IMR-90 (cell line): Measurements from ENCODE around the gene HOXB2. TPM values are rescaled to one million over a fixed set of nuclear protein-coding genes. Genes with fewer than 3 reads are reported as not detected.

Experiments used
- ATAC-seq: fragments of 200-7000 bp; cut with Tn5 transposase; 2 replicates; pipeline ENCODE4 v1.9.1; 2020; ENCODE audit warnings: low read depth, mild to moderate bottlenecking, moderate library complexity
- BruUV-seq: library from RNA; stranded (reverse); fragments of 400-500 nt; replicated peaks from 2 replicates; lab custom pipeline; 2021; lab: Mats Ljungman, UMichigan
- CTCF ChIA-PET: fragments of 300-600 bp; formaldehyde crosslinking; extraction: SDS; loops from one replicate; lab custom pipeline; 2021; ENCODE audit warnings: antibody characterized with exemption; lab: Yijun Ruan, JAX
- POLR2A ChIA-PET: fragments of 300-600 bp; sonication (Branson Sonifier 250); formaldehyde crosslinking; loops from one replicate; lab custom pipeline; 2022; ENCODE audit warnings: antibody characterized with exemption; ENCODE audit not compliant: unreplicated experiment; lab: Charles Lee
- DNase-seq: peaks from one replicate; pipeline ENCODE4 v3.0.0; 2013
- H2AFZ ChIP-seq: replicated peaks from 2 replicates; pipeline ENCODE3; 2013; ENCODE audit warnings: low read length, mild to moderate bottlenecking; ENCODE audit not compliant: poor library complexity
- H2AK5ac ChIP-seq: 2 replicates; pipeline ENCODE4 v1.6.1; 2013; ENCODE audit warnings: low read depth, low read length, inconsistent platforms
- H2AK9ac ChIP-seq: replicated peaks from 2 replicates; pipeline ENCODE3; 2013; ENCODE audit warnings: mild to moderate bottlenecking, low read depth, low read length, moderate library complexity; ENCODE audit not compliant: poor library complexity
- H2BK120ac ChIP-seq: 2 replicates; pipeline ENCODE4 v1.6.1; 2013; ENCODE audit warnings: low read depth, low read length, inconsistent platforms
- H2BK15ac ChIP-seq: 3 replicates; pipeline ENCODE4 v1.6.1; 2013; ENCODE audit warnings: low read depth, low read length, inconsistent platforms
- H2BK20ac ChIP-seq: 2 replicates; pipeline ENCODE4 v1.6.1; 2013; ENCODE audit warnings: low read depth, mild to moderate bottlenecking, inconsistent platforms, low read length, moderate library complexity
- H2BK5ac ChIP-seq: 2 replicates; pipeline ENCODE4 v1.6.1; 2013; ENCODE audit warnings: mild to moderate bottlenecking, low read depth, low read length, inconsistent platforms; ENCODE audit not compliant: poor library complexity, severe bottlenecking
- H3K14ac ChIP-seq: replicated peaks from 2 replicates; pipeline ENCODE4 v1.6.1; 2013; ENCODE audit warnings: low read depth, low read length, inconsistent platforms
- H3K18ac ChIP-seq: 2 replicates; pipeline ENCODE4 v1.6.1; 2013; ENCODE audit warnings: low read depth, low read length, control low read depth
- H3K23ac ChIP-seq: 2 replicates; pipeline ENCODE4 v1.6.1; 2013; ENCODE audit warnings: low read depth, low read length, inconsistent platforms
- H3K27ac ChIP-seq: 2 replicates; pipeline ENCODE4 v1.5.1; 2013; ENCODE audit warnings: mild to moderate bottlenecking, control low read depth, low read length; ENCODE audit not compliant: insufficient read depth
- H3K27me3 ChIP-seq: 2 replicates; pipeline ENCODE4 v1.6.1; 2013; ENCODE audit warnings: low read length; ENCODE audit not compliant: control insufficient read depth, insufficient read depth
- H3K36me3 ChIP-seq: 2 replicates; pipeline ENCODE4 v1.6.1; 2013; ENCODE audit warnings: low read length, mixed read lengths; ENCODE audit not compliant: control insufficient read depth, insufficient read depth
- H3K4ac ChIP-seq: 2 replicates; pipeline ENCODE4 v1.6.1; 2013; ENCODE audit warnings: low read depth, low read length, inconsistent platforms
- H3K4me1 ChIP-seq: 2 replicates; pipeline ENCODE4 v1.6.1; 2013; ENCODE audit warnings: low read length, mixed read lengths; ENCODE audit not compliant: control insufficient read depth, insufficient read depth
- H3K4me2 ChIP-seq: 2 replicates; pipeline ENCODE4 v1.6.1; 2013; ENCODE audit warnings: low read depth, mild to moderate bottlenecking, control low read depth, low read length, moderate library complexity
- H3K4me3 ChIP-seq: 2 replicates; pipeline ENCODE4 v1.5.1; 2013; ENCODE audit warnings: low read depth, mild to moderate bottlenecking, control low read depth, low read length, moderate library complexity; ENCODE audit not compliant: insufficient read depth
- H3K56ac ChIP-seq: 2 replicates; pipeline ENCODE4 v1.6.1; 2013; ENCODE audit warnings: low read length, inconsistent platforms; ENCODE audit not compliant: insufficient read depth; ENCODE audit errors: extremely low read depth
- H3K79me1 ChIP-seq, 2 experiments: 2 replicates each; pipeline ENCODE4 v1.6.1; 2013; ENCODE audit warnings: low read length in 2 of 2, inconsistent platforms in 1 of 2, low read depth in 1 of 2
- H3K9ac ChIP-seq: 2 replicates; pipeline ENCODE4 v1.6.1; 2013; ENCODE audit warnings: low read depth, low read length, control low read depth
- H3K9me1 ChIP-seq: 2 replicates; pipeline ENCODE4 v1.6.1; 2013; ENCODE audit warnings: low read length, inconsistent platforms; ENCODE audit not compliant: insufficient read depth
- H3K9me3 ChIP-seq: 2 replicates; pipeline ENCODE4 v1.6.1; 2013; ENCODE audit warnings: low read length; ENCODE audit not compliant: control insufficient read depth, insufficient read depth
- H4K20me1 ChIP-seq: 2 replicates; pipeline ENCODE4 v1.6.1; 2013; ENCODE audit warnings: low read length, inconsistent platforms; ENCODE audit not compliant: insufficient read depth
- H4K5ac ChIP-seq: 2 replicates; pipeline ENCODE4 v1.6.1; 2013; ENCODE audit warnings: mild to moderate bottlenecking, low read depth, low read length, control low read depth
- H4K8ac ChIP-seq, 2 experiments: 2 replicates each; pipeline ENCODE4 v1.6.1; 2013; ENCODE audit warnings: low read depth in 2 of 2, low read length in 2 of 2, control low read depth in 1 of 2, inconsistent platforms in 1 of 2
- H4K91ac ChIP-seq: 2 replicates; pipeline ENCODE4 v1.6.1; 2013; ENCODE audit warnings: low read depth, low read length, inconsistent platforms; ENCODE audit not compliant: insufficient read depth
- BHLHE40 ChIP-seq: fragments of 150-350 bp; IDR thresholded peaks from 2 replicates; pipeline ENCODE4 v1.6.1; 2016; ENCODE audit warnings: mild to moderate bottlenecking, low read depth, low read length
- MAFK ChIP-seq: IDR thresholded peaks from 2 replicates; pipeline ENCODE4 v1.6.1; 2012; ENCODE audit warnings: low read depth, low read length, improper control_type of control experiment
- MAZ ChIP-seq: IDR thresholded peaks from 2 replicates; pipeline ENCODE4 v1.6.1; 2012; ENCODE audit warnings: low read depth, mild to moderate bottlenecking, low read length, improper control_type of control experiment, moderate library complexity, borderline replicate concordance
- POLR2A ChIP-seq: IDR thresholded peaks from 2 replicates; pipeline ENCODE4 v1.6.1; 2012; ENCODE audit warnings: mild to moderate bottlenecking, low read depth, low read length
- WGBS, 2 experiments: methylation state at CpG; one replicate each; pipeline versions ENCODE4 v1.1.5 to v1.1.7; 2013; ENCODE audit warnings: missing lambda C conversion rate in 2 of 2; ENCODE audit not compliant: insufficient read length in 1 of 2; ENCODE audit errors: extremely low coverage in 2 of 2; 5-methylcytosine and 5-hydroxymethylcytosine counted together
- dilution Hi-C: fragments of 300-500 bp; cut with HindIII; formaldehyde crosslinking; loops from one replicate; pipeline ENCODE4 v1.14.3; 2018; ENCODE audit warnings: low sequenced_read_pairs; ENCODE audit not compliant: unreplicated experiment
- in situ Hi-C: fragments of 300-500 bp; cut with MboI; formaldehyde crosslinking; loops from 3 replicates; pipeline ENCODE4 v1.14.3; 2019; ENCODE audit warnings: low sequenced_read_pairs, inconsistent platforms, mixed read lengths
- intact Hi-C: fragments of 100-400 bp; cut with micrococcal nuclease; formaldehyde crosslinking; loops from 2 replicates; pipeline ENCODE4 v1.10.0; 2022
- polyA plus RNA-seq, 3 experiments: library from polyadenylated mRNA; depleted of rRNA; stranded (reverse); fragments of >200 nt; gene quantifications; 2 replicates each; pipeline ENCODE4 v1.2.3, GENCODE V29; 2012; ENCODE audit warnings: low replicate concordance in 1 of 3
- total RNA-seq: library from RNA; depleted of rRNA; stranded (reverse); fragments of >200 nt; gene quantifications from 2 replicates; pipeline ENCODE4 v1.2.3, GENCODE V29; 2012

HOXB2 gene
- total and polyA plus RNA-seq, 2 of the 4 experiments (the other 2 are of a cell fraction) = 2.7 to 29.9 TPM

GRCh38 chr17:48577330-48577945 is 32.5 kb upstream of the HOXB2 start:
- Histone ChIP-seq H2AK5ac (peak overlapping the region; percentile 77), H3K9me1 (no peaks in the 10 kb centered on the region), H3K56ac (peak overlapping the region; percentile 91), H3K18ac (peak overlapping the region; percentile 58), H2AK9ac (peak overlapping the region; percentile 90), H3K27ac (peak overlapping the region; percentile 98), H2BK5ac (peak overlapping the region; percentile 99), H4K20me1 (peaks cover 5% of the 10 kb centered on the region), H2AFZ (peak overlapping the region; percentile 11), H4K5ac (peak overlapping the region; percentile 68), H2BK20ac (peak overlapping the region; percentile 38; the same call in 1 of the 2 replicates), H3K9me3 (no peaks in the 10 kb centered on the region), H3K23ac (peak overlapping the region; percentile 98), H3K4ac (peak overlapping the region; percentile 93), H3K4me3 (peak overlapping the region; percentile 69), H3K14ac (peak overlapping the region; percentile 97), H3K27me3 (no peaks in the 10 kb centered on the region), H3K4me1 (peaks cover 12% of the 10 kb centered on the region), H2BK15ac (peak overlapping the region; percentile 47; the same call in 1 of the 3 replicates), H2BK120ac (peak overlapping the region; percentile 84), H3K79me1 (no peaks in the 10 kb centered on the region), H3K36me3 (peaks cover 41% of the 10 kb centered on the region), H3K4me2 (peak overlapping the region; percentile 92), H4K91ac (peak overlapping the region; percentile 93), H3K9ac (peak overlapping the region; percentile 97), H4K8ac (peak overlapping the region; percentile 87 to 93)
- ChIA-PET CTCF (interaction anchor here (0.7 kb wide), 1 partner anchor 120 kb away, joined by 3 read pairs; no protein-coding TSS in a partner anchor), POLR2A (interaction anchor here (0.5 to 1.7 kb wide), 5 partner anchors 10 to 42 kb away, joined by 3 to 7 read pairs (median 4); no protein-coding TSS in a partner anchor)
- intact Hi-C loops = no loop called here
- in situ Hi-C loops = no loop called here
- ATAC-seq (peak; percentile 18), DNase-seq (peak; percentile 84)
- no CpG with 5 or more reads among the region's 19 CpGs for WGBS, 2 experiments
- no TSS peak for BruUV-seq
- dilution Hi-C loops = no loop called here
- TF ChIP-seq MAFK (no peak), MAZ (0 out of 2 replicates have a peak, but pooled peaks have one; percentile 15), POLR2A (peak; percentile 71), BHLHE40 (peak; percentile 57)
